Lower leg skin (tissue), 3 donors: ENCODE measurements around the gene E2F3.

Experiments used
- POLR2A ChIP-seq, 2 donors: fragments of 450-650 bp; IDR thresholded peaks; one replicate each; pipeline ENCODE4 v1.6.1; 2016 to 2017; ENCODE audit warnings: antibody characterized with exemption in 2 of 2, mild to moderate bottlenecking in 1 of 2, moderate library complexity in 1 of 2
- TF ChIP-seq, protein P1 (sequence below), 3 donors: fragments of 450-650 bp; IDR thresholded peaks; one replicate each; pipeline ENCODE4 v1.5.1; 2016; ENCODE audit warnings: antibody characterized with exemption in 3 of 3, mild to moderate bottlenecking in 3 of 3, moderate library complexity in 2 of 3

DNA sequence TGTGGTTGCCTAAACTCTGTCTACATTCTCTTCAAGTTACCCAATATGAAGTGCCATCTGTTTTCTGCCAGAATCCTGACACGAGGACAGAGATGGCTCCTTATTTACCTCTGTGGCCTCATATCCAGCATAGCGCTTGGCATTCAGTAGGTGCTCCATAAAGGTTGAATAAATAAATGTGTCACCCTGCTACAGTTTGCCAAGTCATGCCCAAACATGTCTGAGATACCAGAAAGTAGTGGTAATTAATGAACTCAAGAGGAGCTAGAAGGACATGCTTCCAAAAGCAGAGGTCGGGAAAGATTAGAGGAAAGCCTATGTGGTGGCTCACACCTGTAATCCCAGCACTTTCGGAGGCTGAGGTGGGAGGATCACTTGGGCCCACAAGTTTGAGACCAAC is 30.9 kb upstream of the E2F3 start:
- no peak for TF ChIP-seq POLR2A (IDR thresholded peaks at IDR 0.05)
- TF ChIP-seq, protein P1, sequence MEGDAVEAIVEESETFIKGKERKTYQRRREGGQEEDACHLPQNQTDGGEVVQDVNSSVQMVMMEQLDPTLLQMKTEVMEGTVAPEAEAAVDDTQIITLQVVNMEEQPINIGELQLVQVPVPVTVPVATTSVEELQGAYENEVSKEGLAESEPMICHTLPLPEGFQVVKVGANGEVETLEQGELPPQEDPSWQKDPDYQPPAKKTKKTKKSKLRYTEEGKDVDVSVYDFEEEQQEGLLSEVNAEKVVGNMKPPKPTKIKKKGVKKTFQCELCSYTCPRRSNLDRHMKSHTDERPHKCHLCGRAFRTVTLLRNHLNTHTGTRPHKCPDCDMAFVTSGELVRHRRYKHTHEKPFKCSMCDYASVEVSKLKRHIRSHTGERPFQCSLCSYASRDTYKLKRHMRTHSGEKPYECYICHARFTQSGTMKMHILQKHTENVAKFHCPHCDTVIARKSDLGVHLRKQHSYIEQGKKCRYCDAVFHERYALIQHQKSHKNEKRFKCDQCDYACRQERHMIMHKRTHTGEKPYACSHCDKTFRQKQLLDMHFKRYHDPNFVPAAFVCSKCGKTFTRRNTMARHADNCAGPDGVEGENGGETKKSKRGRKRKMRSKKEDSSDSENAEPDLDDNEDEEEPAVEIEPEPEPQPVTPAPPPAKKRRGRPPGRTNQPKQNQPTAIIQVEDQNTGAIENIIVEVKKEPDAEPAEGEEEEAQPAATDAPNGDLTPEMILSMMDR (IDR thresholded peaks at IDR 0.05): no peak
